HEK293T (cell line): ENCODE data around the gene IFT20.

Experiments used
- ARNT ChIP-seq: fragments of 450-650 bp; IDR thresholded peaks from 2 replicates; pipeline ENCODE4 v1.6.1; 2017; ENCODE audit warnings: mild to moderate bottlenecking
- BHLHE40 ChIP-seq: fragments of 450-650 bp; IDR thresholded peaks from 2 replicates; pipeline ENCODE4 v1.6.1; 2016; ENCODE audit warnings: mild to moderate bottlenecking, moderate library complexity, borderline replicate concordance
- ELF4 ChIP-seq: fragments of 450-650 bp; IDR thresholded peaks from 2 replicates; pipeline ENCODE4 v1.6.1; 2017; ENCODE audit warnings: antibody characterized with exemption
- FOXA1 ChIP-seq: fragments of 450-650 bp; IDR thresholded peaks from 2 replicates; pipeline ENCODE4 v1.6.1; 2016; ENCODE audit warnings: mild to moderate bottlenecking
- FOXM1 ChIP-seq: fragments of 450-650 bp; IDR thresholded peaks from 2 replicates; pipeline ENCODE4 v1.6.1; 2017; ENCODE audit warnings: mild to moderate bottlenecking, borderline replicate concordance
- HDGF ChIP-seq: fragments of 450-650 bp; IDR thresholded peaks from 2 replicates; pipeline ENCODE4 v1.6.1; 2017; ENCODE audit warnings: antibody characterized with exemption, borderline replicate concordance
- L3MBTL2 ChIP-seq: fragments of 450-650 bp; conservative IDR thresholded peaks from 2 replicates; pipeline ENCODE4 v1.6.1; 2016; ENCODE audit warnings: mild to moderate bottlenecking
- LEF1 ChIP-seq: fragments of 450-650 bp; IDR thresholded peaks from 2 replicates; pipeline ENCODE4 v1.6.1; 2017; ENCODE audit warnings: mild to moderate bottlenecking, borderline replicate concordance
- SP1 ChIP-seq: fragments of 450-650 bp; IDR thresholded peaks from 2 replicates; pipeline ENCODE4 v1.6.1; 2017
- SUZ12 ChIP-seq: fragments of 450-650 bp; IDR thresholded peaks from 2 replicates; pipeline ENCODE4 v1.6.1; 2016; ENCODE audit warnings: mild to moderate bottlenecking
- TARDBP ChIP-seq: fragments of 450-650 bp; IDR thresholded peaks from 2 replicates; pipeline ENCODE4 v1.6.1; 2016
- ZNF384 ChIP-seq: fragments of 450-650 bp; IDR thresholded peaks from 2 replicates; pipeline ENCODE4 v1.6.1; 2016

DNA sequence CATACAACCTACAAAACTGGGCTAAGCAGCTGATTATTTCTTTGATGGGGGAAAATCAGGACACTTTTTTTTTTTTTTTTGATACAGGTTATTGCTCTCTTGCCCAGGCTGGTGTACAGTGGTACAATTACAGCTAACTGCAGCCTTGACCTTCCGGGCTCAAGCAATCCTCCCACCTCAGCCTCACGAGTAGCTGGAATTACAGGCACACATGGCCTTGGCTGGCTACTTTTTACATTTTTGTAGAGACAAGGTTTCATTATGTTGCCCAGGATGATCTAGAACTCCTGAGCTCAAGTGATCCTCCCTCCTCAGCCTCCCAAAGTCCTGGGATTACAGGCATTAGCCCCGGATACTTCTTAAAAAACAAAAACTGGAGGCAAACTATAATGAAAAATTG lies 36.8 kb downstream of the IFT20 start:
- no peak for TF ChIP-seq SP1
- no peak for TF ChIP-seq TARDBP
- no peak for TF ChIP-seq HDGF
- TF ChIP-seq ARNT = no peak
- TF ChIP-seq SUZ12 = no peak
- TF ChIP-seq FOXM1 = no peak
- TF ChIP-seq BHLHE40 = no peak
- TF ChIP-seq FOXA1 = no peak
- TF ChIP-seq ELF4 = no peak
- TF ChIP-seq L3MBTL2 = no peak
- TF ChIP-seq ZNF384 = no peak
- no peak for TF ChIP-seq LEF1
